Activated T-cell treated with anti-CD3 and anti-CD28 coated beads for 4 hours (primary cell): ENCODE measurements around the gene TCF7L1.

Experiments used
- DNase-seq: peaks from one replicate; pipeline ENCODE4 v3.0.0-alpha.2; 2020

Gene TCF7L1

DNA sequence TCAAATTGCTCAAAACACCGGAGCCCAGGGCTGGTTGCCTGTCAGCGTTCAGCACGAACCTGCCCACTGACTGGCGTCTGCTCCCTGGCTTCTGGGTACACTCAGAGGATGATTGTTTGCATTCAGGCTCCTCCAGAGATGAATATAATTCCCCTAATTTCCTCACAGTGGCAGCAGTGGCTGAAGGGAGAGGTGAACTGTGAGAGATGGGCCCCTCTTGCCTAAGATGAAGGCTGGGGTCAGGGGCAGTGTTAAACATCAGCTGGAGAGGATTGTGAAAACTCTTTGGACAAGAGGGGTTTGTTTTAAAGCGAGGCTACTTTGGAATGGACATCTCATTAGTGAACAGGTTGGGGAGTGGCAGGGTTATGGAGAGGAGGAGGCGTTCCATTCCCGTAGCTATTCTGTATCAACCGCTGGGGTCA is 31.0 kb downstream of the TCF7L1 start:
- DNase-seq = no peak

DNA sequence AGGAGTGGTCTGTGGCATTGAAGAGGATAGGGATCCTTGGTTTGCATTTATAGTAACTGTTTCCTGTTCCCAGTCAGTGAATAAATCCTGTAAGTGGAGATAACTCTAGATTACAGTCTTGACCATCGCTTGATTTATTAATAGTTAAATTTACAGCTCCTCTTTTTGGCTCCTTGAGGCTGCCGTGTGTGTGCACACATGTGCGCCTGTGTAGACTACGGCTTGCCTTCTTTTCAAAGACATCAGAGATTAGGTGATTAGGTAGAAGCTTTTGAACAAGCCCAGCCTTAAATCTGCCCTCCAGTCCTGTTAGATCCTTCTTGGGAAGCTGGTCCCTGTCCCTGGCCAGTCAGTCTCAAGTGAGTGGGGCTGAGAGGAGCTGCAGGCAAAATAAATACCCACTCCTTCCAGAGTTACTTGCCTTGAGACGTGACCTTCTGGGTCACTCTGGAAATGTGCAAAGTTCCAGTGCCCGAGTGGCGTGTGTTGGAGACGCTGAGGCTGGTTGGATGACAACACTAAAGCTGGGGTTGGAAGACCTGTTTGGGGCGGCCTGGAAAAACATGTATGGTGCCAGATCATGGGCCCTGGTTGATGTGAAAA is 32.0 kb downstream of the TCF7L1 start:
- DNase-seq = no peak

DNA sequence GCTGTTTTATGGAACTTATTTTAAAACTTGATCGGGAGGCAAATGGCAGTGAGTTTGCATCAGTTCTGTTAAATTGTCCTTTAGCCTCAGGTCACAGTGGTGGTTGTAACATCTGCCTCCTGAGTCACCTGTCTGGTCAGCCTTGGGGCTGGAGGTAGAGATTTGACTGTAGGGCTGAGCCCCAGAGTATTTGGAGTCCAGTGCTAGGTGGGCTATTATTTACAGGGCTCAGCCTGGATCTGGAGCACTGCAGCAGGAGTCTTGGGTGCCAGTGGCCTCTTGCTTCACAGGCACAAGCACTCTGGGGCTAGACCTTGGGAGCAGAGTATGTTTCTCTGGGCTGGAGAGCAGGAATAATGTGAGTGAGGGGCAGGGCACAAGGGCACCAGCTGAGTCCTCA is 32.8 kb downstream of the TCF7L1 start:
- no peak for DNase-seq

DNA sequence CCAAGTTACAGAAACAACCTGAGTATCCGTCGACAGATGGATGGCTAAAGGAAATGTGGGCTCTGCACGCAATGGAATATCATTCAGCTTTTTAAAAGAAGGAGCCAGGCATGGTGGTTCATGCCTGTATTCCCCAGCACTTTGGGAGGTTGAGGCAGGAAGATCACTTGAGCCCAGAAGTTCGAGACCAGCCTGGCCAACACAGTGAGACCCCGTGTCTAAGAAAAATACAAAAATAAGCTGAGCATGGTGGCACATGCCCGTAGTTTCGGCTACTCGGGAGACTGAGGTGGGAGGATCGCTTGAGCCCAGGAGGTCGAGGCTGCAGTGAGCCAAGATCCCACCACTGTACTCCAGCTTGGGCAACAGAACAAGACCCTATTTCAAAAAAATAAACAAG is 34.3 kb downstream of the TCF7L1 start:
- DNase-seq = no peak

DNA sequence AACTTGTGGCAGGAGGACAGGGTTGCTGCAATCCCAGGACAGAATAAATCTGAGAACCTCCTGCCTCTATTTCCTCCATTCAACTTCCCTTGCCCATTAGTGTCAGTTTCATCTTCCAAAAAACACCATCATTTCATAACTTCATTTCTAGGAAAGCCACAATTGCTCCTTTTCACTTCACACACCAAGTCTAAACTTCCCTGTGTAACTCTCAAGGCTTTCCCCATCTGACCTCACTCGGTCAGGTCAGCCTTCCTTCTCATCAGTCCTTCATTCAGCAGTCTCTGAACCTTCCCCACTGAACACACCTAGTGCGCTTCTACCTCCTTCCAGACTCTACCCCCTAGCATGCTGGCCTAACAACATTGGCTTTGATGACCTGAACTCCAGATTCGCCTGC is 35.8 kb downstream of the TCF7L1 start:
- no peak for DNase-seq

DNA sequence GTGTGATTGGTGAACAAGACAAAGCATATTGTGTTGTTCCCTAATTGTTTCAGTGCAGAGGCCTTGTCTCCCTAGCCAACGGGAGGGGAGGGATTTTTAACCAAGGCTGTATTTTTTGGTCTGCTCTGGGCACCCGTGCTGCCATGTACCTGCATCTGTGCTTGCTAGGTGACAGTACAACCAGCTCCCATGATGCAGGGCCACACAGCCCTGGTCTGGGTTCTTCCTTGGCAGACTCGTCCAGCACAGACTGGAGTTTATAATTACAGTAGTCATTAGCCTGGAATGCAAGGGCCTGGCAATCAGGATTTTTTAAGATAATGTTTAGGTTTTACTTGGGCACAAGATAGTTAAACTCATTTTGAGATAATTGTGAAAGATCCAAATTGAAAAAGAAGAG is 36.4 kb downstream of the TCF7L1 start:
- DNase-seq = no peak

DNA sequence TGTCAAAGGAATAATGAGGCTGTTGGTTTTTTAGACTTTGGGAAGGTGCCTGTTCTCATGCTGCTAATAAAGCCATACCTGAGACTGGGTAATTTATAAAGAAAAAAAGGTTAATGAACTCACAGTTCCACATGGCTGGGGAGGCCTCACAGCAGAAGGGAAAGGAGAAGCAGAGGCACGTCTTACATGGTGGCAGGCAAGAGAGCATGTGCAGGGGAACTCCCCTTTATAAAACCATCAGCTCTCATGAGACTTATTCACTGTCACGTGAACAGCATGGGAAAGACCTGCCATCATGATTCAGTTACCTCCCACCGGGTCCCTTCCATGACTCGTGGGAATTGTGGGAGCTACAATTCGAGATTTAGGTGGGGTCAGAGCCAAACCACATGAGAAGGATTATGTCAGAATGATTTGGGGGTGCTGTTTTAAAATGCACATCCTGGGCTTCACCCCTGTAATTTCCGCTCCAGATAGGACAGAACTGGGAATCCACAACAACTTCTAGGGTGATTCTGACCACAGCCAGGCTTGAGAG is 37.8 kb downstream of the TCF7L1 start:
- no peak for DNase-seq

DNA sequence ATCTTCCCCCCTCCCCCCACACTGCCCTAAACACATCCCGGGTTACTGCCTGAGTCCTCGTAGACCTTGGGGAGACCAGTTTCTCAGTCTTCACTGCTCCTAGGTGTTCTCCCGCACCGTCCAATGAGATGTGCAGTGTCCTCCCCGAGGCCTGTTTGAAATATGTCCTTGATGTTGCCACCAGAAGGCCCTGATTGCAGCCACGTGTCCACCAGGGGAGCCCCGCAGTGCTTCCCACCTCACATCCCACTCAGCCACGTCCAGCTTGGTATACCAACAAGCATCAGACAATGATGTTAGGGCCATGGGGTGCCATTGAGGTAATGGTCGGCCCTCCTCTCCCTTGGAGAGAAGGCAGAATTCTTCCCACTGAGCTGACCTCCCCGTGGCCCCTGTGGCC is 38.7 kb downstream of the TCF7L1 start:
- no peak for DNase-seq

DNA sequence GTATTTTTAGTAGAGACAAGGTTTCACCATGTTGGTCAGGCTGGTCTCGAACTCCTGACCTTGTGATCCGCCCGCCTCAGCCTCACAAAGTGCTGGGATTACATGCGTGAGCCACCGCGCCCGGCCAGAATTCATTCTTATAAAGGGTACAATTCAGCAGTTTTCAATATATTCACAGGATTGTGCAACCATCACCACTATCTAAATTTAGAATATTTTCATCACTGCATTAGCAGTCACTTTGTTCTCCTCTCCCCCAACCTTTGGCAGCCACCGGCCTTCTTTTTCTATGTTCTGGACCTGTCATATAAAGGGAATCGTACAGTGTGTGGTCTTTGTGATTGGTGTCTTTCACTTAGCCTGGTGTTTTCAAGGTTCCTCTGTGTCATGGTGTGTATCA is 40.7 kb downstream of the TCF7L1 start:
- DNase-seq = no peak

DNA sequence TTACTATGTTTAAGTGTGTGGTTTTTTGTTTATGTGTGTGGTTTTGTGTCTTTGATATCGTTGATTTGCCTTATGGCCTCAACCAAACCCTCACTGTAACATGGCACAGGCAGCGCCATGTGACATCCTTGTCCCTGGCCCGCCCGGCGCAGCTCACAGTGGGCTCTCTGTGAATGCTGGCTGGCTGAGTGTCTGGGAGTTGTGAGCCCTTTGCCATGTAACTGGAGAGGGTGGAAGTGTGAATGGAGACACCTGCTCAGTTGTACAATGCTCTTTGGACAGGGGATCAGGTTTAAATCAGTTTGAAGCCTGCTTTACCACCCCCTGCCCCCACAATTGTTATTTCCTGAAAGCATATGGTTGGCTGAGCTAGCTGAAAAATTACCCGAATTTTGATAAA is 41.8 kb downstream of the TCF7L1 start:
- no peak for DNase-seq

DNA sequence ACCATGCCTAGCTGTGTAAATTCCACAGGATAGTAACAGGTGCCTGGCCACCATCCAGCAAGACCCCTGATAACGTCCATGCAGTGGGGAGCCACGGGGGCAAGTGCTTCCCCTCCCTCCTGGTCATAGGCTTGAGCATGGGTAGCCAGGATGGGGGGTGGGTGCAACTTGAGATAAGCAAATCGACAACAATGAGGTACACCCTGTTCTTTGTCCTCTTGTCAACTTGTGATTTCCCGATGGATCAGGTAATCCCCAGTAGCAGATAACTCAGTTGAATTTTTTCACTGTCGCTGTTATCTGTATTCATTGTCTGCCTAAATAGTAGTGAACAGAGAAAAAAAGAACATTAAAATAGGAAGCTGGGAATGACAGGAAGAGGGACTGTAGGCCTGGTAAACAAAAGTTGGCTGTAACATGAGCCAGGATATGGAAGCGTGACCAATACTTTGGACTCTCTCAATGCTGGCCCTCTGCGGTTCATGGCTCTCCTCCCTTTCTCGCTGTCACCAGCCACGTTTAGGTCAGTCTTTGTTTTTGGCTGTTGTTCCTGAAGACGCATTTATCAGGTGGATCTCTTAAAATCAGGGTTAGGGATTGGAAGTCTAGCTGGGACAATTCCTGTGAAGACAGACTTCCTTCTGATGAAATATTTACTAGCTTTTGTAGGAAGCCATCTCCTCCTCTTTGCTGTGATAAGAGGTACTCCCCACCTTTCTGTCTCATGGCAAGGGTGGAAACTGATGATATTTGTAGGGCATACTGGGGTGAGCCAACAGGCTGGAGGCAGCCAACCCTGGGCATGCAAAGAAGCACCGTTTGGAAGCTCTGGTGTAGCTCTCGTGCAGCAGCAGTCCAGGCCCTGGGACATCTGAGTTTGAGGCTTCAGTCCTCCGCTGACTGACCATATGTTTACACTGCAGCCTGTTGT is 42.4 kb downstream of the TCF7L1 start:
- no peak for DNase-seq

DNA sequence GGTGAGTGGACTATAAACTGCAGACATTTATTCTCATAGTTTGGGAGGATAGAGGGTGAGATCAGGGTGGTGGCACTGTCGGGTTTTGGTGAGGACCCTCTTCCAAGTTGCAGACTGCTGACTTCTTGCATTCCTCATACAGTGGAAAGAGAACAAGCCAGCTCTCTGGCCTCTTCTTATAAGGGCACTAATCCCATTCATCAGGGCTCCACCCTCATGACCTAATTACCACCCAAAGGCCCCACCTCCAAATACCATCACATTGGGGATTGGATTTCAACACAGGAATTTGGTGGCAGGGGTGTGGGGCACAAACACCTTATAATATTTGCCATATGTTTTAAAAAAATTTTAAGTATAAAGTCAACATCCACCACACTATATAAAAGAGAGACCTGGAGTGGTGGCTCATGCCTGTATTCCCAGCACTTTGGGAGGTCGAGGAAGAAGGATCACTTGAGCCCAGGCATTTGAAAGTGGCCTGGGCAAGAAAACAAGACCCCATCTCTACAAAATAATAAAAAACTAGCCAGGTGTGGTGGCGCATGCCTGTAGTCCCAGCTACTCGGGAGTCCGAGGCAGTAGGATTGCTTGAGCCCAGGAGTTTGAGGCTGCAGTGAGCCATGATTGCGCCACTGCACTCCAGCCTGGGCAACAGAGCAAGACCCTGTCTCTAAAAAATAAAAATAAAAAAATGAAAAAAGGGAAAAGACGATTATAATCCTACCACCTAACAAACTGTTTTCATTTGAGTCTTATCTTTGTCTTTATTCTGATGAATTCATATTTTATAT is 44.0 kb downstream of the TCF7L1 start:
- no peak for DNase-seq

DNA sequence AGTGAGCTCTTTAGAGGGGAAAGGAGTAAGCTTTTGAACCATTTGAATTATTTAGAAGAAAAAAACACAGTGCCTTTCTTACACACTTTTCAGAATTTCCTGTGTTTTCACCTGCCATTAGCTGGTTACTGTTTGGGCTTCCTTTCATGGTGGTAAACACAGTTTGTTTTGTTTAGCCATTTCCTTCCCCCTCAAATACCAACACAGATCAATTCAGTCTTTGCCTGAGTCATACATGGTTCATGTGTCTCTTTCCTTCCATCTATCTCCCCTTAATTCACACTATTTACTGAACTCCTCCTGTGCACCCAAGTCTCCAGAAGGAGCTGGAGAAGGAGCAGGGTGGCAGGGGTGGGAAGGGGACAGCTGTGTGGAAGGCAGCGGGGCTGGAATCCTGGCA is 45.0 kb downstream of the TCF7L1 start:
- DNase-seq = no peak

DNA sequence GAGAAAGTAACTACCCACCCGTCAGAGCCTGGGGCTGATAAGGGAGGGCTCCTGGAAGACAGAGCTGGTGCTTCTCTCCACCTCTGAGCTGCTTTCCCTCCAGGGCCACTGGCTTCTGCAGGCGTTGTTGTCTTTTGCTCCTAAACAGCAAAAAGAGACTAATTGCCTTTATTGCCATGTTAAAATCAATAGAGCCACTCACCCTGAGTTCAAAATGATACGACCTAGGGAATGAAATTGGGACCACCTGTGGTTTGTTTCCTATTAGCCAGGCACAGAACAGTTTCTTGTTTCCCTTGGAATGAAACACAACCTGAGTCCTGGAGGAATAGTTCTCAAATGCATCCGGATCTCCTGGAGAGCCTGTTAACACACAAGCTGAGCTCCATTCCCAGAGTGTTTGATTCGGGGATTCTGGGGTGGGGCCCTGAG is 45.8 kb downstream of the TCF7L1 start:
- DNase-seq = no peak

DNA sequence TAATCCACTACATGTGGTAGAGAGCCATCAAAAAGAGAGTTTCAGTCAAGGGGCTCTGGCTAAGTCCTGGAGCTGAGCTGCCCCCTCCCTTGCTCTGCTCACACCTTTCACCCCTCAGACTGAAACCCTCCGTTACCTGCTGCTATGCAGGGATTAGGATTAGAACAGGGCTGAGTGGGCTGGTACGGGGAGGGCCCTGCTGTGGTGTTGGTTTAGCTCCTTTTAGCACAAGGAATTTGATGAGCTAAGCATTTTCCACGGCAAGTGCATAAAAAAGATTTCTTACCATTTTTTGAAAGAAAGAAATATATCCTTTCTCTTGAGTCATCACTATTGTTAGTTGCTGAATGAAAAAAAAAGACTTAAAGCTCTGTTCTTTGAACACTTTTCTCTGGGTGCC is 46.3 kb downstream of the TCF7L1 start:
- DNase-seq = no peak

DNA sequence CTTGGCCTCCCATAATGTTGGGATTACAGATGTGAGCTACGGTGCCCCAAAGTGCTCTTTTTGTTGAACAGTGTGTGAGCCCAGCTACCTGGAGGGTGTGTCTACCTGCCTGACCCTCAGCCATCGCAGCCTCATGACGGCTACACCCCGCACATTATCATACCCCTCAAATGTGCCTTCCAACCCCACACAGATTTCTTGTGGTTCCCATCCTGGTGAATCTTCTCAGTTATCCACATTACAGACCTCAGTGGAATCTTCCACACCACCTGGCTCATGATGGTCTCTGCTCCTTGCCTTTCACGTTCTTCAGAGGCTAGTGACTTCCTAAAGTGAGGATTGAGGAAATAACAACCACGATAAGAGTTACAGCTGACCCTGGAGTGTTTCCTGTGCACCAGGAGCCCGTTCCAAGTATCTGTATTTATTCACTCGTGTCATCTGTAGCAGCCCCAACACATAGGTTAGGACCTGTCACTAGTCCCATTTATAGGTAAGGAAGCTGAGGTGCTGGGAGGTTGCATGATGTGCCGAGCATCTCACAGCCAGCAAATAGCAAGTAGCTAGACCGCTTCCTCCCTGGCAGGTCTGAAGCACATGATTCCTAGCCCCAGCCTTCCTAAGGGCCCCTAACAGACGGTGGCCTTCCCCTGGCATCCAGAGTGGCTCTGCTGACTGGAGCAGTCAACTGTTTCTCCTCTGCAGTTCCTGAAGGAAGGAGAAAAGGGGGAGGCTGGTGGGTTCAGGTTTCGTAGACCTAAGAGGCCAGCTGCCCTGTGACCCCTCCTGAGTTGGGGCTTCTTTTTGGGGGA is 47.3 kb downstream of the TCF7L1 start:
- no peak for DNase-seq

DNA sequence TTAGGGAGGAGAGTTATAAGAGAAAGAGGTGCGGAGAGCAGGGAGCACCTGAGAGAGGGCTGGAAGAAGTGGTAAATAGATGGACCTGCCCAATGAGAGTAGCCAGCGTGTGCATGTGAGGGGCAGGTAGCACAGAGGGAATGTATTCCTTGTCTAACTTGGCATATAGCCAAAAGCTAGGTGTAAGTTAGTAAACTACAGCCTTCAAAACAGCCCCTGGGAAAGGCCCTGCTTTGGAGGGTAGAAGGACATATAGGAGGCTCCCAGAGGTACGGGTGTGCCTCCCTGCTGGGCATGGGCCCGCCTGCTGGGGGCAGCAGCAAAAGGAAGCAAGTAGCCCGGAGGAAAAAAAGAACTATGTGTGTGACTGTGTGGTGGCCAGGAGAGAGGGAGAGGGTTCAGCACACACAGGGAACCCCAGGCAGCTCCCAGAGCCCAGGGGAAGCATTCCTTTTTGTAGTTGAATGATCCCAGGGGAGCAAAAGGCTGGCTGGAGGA is 48.0 kb downstream of the TCF7L1 start:
- DNase-seq = no peak

DNA sequence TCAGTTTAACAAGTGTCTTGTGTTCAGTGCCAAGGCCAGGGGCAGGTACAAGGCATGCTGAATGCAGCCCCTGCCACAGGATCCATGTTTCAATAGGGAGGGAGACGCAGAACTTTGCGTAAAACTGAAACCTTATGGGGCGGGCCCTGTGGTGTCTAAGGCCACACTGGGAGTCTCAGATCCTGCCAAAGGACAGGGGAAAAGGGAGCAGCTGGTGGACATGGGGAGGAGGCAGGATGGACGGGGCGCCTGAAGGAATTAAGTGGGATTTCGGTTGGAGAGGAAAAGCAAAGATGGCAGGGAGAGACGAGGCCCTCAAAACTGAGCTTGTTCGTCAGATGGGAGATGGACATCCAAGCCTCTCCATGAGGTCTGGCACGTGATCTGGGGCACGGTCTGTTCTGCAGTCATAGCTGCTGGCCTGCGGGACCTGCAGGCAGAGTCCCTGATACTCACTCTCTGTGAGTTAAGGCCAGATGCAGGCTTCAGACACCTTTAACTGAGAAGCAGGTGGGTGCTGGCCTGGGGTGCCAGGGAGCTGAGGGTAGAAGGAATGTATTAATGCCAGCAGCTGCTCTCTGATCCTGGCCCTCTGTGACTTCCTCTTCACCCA is 48.8 kb downstream of the TCF7L1 start:
- DNase-seq = no peak

DNA sequence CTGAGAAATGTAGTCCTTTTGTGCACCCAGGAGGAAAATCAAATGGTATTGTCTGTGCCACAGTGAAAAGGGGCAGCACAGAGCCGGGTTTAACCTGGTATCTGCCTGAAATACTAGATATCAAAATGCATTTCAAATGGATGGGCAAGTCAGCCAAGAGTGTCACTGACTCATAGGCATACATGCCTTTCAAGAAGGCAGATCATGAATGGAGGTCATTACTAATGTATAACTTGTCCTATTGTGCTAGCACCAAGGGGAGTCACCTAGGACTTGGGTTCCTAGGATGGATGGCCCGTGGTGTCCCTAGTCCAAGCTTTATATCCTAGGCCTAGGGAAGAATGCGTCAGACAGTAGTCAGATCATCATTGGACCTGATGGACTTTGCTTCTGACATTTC is 49.9 kb downstream of the TCF7L1 start:
- no peak for DNase-seq

DNA sequence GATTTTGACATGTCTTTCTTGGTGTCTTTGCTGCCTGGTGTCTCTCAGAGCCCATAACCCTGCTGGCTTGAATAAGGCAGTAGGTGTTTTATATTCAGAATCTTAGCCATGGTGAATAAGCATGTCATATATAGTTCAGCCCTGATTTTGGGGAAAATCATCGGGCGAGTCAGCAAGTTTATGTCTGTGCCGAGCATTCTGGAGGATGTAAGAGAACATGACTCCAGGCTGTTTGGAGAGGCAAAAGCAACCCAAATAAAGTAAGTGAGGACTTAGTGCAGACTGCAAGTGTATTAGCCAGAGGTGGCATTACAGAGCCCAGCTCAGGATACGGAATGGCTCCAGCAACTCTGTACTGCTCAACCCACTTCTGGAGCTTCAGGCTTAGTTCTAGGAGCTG is 50.3 kb downstream of the TCF7L1 start:
- no peak for DNase-seq

DNA sequence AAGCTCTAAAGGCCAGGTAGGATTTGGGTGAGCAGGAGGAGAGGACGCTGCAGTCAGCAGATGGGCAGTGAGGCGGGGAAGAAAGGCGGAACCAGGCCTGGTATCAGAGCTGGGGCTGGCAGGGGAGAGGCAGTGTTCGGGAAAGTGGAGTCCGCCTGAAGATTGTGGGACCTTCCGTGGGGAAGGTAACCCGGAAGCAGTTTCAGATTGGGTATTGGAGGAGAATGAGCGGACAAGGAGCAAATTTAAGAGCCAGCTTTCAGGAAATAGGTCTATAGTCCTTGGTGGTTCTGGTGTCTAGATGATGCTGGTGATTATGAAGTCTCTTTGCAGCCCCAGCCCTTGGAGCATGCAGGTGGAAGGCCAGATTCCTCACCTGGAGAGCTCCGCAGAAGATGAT is 51.0 kb downstream of the TCF7L1 start:
- no peak for DNase-seq

DNA sequence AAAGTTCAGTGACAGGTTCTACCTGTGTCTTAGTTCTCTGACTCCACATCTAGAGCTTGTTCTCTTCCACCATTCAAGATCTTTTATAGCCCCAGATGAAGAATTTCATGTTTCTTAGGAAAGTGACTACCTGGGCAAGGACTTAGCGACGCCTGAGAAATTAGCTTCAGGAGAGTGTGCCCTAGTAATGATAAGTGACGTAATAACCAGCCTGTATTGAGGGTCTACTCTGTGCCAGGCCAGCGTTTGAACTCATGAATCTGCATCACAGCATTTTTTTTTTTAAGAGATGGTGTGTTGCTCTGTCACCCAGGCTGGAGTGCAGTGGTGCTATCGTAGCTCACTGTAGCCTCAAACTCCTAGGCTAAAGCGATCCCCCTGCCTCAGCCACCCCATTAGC is 51.8 kb downstream of the TCF7L1 start:
- no peak for DNase-seq
